GM12872 (cell line): ENCODE results near the gene MCM9.

Source experiments
- TF ChIP-seq, protein P1 (sequence below): IDR thresholded peaks from 3 replicates; pipeline ENCODE4 v1.5.1; 2011; ENCODE audit warnings: low read depth, mild to moderate bottlenecking, low read length, moderate library complexity; ENCODE audit not compliant: insufficient read depth

The MCM9 gene

DNA sequence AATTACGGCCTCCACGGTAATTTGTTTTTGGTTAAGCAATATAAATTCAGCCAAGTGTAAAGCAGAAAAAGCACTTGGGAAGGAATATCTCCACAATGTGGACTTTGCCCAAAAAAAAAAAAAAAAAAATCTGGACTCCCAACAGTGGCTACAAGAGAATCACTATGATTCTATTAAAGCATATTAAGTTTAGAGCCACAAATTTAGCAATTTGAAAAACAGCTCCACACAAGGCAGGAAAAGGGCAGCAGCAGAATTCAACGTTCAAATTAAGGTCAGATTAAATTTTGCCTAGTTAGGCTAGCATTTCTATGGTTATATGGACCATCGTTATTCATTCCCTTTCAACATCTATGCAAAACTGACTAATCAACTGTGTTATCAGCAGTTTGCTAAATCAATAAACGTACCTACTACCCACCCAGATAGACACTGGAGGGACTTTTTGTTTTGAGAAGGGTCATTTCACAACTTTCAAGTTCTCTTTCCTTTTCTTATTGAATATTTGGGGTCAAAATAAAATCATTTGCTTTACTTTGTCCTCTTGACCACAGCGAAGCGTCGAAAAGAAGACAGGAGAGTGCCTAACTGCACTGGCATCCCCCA is 1.0 kb downstream of the MCM9 start:
- TF ChIP-seq, protein P1, sequence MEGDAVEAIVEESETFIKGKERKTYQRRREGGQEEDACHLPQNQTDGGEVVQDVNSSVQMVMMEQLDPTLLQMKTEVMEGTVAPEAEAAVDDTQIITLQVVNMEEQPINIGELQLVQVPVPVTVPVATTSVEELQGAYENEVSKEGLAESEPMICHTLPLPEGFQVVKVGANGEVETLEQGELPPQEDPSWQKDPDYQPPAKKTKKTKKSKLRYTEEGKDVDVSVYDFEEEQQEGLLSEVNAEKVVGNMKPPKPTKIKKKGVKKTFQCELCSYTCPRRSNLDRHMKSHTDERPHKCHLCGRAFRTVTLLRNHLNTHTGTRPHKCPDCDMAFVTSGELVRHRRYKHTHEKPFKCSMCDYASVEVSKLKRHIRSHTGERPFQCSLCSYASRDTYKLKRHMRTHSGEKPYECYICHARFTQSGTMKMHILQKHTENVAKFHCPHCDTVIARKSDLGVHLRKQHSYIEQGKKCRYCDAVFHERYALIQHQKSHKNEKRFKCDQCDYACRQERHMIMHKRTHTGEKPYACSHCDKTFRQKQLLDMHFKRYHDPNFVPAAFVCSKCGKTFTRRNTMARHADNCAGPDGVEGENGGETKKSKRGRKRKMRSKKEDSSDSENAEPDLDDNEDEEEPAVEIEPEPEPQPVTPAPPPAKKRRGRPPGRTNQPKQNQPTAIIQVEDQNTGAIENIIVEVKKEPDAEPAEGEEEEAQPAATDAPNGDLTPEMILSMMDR, result no peak

GRCh38 chr6:118932421-118932820 is 2.5 kb downstream of the MCM9 start:
- TF ChIP-seq, protein P1, result no peak

DNA sequence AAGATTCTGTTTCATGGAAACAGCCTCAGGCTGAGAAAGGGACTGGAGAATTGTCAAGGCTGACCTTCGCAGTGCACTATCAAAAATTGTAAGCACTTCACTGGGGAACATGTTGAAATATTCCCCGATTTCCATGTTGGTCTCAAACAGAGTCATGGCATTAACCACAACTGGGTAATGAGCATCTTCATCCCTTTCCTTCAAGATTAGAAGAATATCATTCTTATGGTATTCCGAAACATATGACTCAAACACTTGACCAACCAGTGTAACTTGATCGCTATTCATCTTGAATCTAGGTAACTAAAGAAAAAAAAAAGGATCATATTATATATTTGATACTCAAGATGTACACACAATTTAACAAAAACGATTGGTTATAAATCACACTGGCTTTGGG is 3.5 kb downstream of the MCM9 start:
- TF ChIP-seq, protein P1, result no peak

- TF ChIP-seq, protein P1, result no peak
Observed at GRCh38 chr6:118930680-118931079, 4.3 kb downstream of the MCM9 start.

GRCh38 chr6:118923035-118923434 is 11.9 kb downstream of the MCM9 start:
- TF ChIP-seq, protein P1, result no peak

DNA sequence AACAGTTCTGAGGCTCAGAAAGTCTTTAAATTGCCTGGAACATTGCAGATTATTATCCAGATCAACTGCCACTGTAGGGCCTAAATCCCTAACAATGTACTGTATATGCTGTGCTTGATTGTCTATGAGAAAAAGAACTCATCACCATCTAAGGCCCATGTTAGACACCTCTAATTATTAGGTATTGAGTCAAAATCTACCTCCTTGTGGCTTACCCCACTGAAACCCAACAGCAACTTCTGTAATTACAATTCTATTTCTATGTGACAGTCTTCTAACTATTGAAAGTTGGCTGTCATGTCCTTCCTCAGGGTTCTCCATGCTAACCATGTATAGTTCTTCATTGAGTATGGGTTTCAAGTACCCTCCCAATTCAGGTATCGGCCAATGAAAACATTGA is 13.9 kb downstream of the MCM9 start:
- TF ChIP-seq, protein P1, result no peak

GRCh38 chr6:118918329-118918725 is 16.6 kb downstream of the MCM9 start:
- TF ChIP-seq, protein P1, result no peak
